Natural killer cell (primary cell): ENCODE data around the gene HOXA9. TPM values are rescaled to one million over a fixed set of nuclear protein-coding genes. Genes with fewer than 3 reads are reported as not detected.

Source experiments
- ATAC-seq, 3 donors: fragments of 150-1000 bp in 2 of 3; fragments of 200-7000 bp in 1 of 3; cut with Tn5 transposase; 1 replicate in 1 of 3; 2 replicates in 2 of 3; pipeline ENCODE4 v1.10.0; 2021; ENCODE audit warnings: mild to moderate bottlenecking in 2 of 3, moderate library complexity in 2 of 3
- DNase-seq, 2 donors: peaks; one replicate each; pipeline versions ENCODE4 v3.0.0 to v3.0.0-alpha.2; 2013 to 2021; ENCODE audit warnings: mixed read lengths in 1 of 2
- H3K27ac ChIP-seq: one replicate; pipeline ENCODE4 v1.5.1; 2013; ENCODE audit warnings: mild to moderate bottlenecking, low read length
- H3K27me3 ChIP-seq: one replicate; pipeline ENCODE4 v1.6.1; 2013; ENCODE audit warnings: low read length; ENCODE audit not compliant: control insufficient read depth, insufficient read depth
- H3K36me3 ChIP-seq: one replicate; pipeline ENCODE4 v1.6.1; 2013; ENCODE audit warnings: low read length; ENCODE audit not compliant: control insufficient read depth, insufficient read depth
- H3K4me1 ChIP-seq: one replicate; pipeline ENCODE4 v1.6.1; 2013; ENCODE audit warnings: low read length; ENCODE audit not compliant: control insufficient read depth, insufficient read depth
- H3K4me3 ChIP-seq: one replicate; pipeline ENCODE4 v1.5.1; 2013; ENCODE audit warnings: low read length
- H3K9me3 ChIP-seq: one replicate; pipeline ENCODE4 v1.6.1; 2013; ENCODE audit warnings: low read length; ENCODE audit not compliant: control insufficient read depth, insufficient read depth
- H3K27ac Mint-ChIP-seq, 2 donors: one replicate each; pipeline ENCODE4 v1.8.0; 2022; ENCODE audit warnings: mild to moderate bottlenecking in 2 of 2, mixed read lengths in 2 of 2, moderate library complexity in 1 of 2
- H3K27me3 Mint-ChIP-seq, 2 donors: one replicate each; pipeline ENCODE4 v1.8.0; 2022; ENCODE audit warnings: low read depth in 2 of 2, mixed read lengths in 2 of 2
- H3K36me3 Mint-ChIP-seq: one replicate; pipeline ENCODE4 v1.8.0; 2022; ENCODE audit warnings: mixed read lengths
- H3K4me1 Mint-ChIP-seq, 2 donors: one replicate each; pipeline ENCODE4 v1.8.0; 2022; ENCODE audit warnings: mixed read lengths in 2 of 2
- H3K4me3 Mint-ChIP-seq: one replicate; pipeline ENCODE4 v1.8.0; 2022; ENCODE audit warnings: mild to moderate bottlenecking, moderate library complexity, mixed read lengths
- H3K9me3 Mint-ChIP-seq, 2 donors: one replicate each; pipeline ENCODE4 v1.8.0; 2022; ENCODE audit warnings: mixed read lengths in 2 of 2
- WGBS: methylation state at CpG from one replicate; pipeline ENCODE4 v1.1.7; 2013; ENCODE audit warnings: missing lambda C conversion rate; ENCODE audit not compliant: insufficient coverage; 5-methylcytosine and 5-hydroxymethylcytosine counted together
- intact Hi-C: fragments of 100-400 bp; cut with micrococcal nuclease; formaldehyde crosslinking; loops from one replicate; pipeline ENCODE4 v1.14.2; 2022
- total RNA-seq, 4 donors: library from RNA; stranded (reverse); fragments of 120-200 nt in 1 of 4; gene quantifications; one replicate each; pipeline versions ENCODE4 v1.2.3 to v1.2.4, GENCODE V29; 2013 to 2022
- TF ChIP-seq, protein P1 (sequence below): fragments of 200-600 bp; IDR thresholded peaks from one replicate; pipeline ENCODE4 v1.8.0; 2022; ENCODE audit warnings: antibody characterized with exemption

The HOXA9 gene
- total RNA-seq, 3 donors from 2014 or later (not counting 1 experiment from before 2014, with no cell fraction given), result 0.39 to 4.6 (median 0.42) TPM

- Histone ChIP-seq H3K27ac (no peak overlapping the region), H3K4me1 (no peaks in the 10 kb centered on the region), H3K9me3 (no peaks in the 10 kb centered on the region), H3K4me3 (no peak overlapping the region), H3K36me3 (no peaks in the 10 kb centered on the region), H3K27me3 (no peaks in the 10 kb centered on the region)
- intact Hi-C loops, result no loop called here
- Mint-ChIP-seq H3K27ac (no peak overlapping the region), H3K27me3 (peaks cover 23 to 32% of the 10 kb centered on the region in 2 donors), H3K4me1 (no peaks in the 10 kb centered on the region), H3K36me3 (no peaks in the 10 kb centered on the region), H3K4me3 (peak overlapping the region; percentile 37), H3K9me3 (no peaks in the 10 kb centered on the region)
- no peak for DNase-seq
- TF ChIP-seq, protein P1, sequence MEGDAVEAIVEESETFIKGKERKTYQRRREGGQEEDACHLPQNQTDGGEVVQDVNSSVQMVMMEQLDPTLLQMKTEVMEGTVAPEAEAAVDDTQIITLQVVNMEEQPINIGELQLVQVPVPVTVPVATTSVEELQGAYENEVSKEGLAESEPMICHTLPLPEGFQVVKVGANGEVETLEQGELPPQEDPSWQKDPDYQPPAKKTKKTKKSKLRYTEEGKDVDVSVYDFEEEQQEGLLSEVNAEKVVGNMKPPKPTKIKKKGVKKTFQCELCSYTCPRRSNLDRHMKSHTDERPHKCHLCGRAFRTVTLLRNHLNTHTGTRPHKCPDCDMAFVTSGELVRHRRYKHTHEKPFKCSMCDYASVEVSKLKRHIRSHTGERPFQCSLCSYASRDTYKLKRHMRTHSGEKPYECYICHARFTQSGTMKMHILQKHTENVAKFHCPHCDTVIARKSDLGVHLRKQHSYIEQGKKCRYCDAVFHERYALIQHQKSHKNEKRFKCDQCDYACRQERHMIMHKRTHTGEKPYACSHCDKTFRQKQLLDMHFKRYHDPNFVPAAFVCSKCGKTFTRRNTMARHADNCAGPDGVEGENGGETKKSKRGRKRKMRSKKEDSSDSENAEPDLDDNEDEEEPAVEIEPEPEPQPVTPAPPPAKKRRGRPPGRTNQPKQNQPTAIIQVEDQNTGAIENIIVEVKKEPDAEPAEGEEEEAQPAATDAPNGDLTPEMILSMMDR, result no peak
- no peak for ATAC-seq
- 96% methylated on average over 28 of the region's 28 CpGs for WGBS
These were observed 36.3 kb downstream of the HOXA9 start for GRCh38 chr7:27128776-27129728.

- DNase-seq, result no peak
- Histone ChIP-seq H3K36me3 (no peaks in the 10 kb centered on the region), H3K9me3 (no peaks in the 10 kb centered on the region), H3K4me1 (no peaks in the 10 kb centered on the region), H3K27me3 (no peaks in the 10 kb centered on the region), H3K27ac (no peak overlapping the region), H3K4me3 (no peak overlapping the region)
- ATAC-seq, result no peak
- 88% methylated on average over 2 of the region's 2 CpGs for WGBS
- Mint-ChIP-seq H3K4me3 (no peak overlapping the region), H3K9me3 (no peaks in the 10 kb centered on the region), H3K27ac (no peak overlapping the region), H3K36me3 (no peaks in the 10 kb centered on the region), H3K27me3 (peaks cover 18 to 28% of the 10 kb centered on the region in 2 donors), H3K4me1 (no peaks in the 10 kb centered on the region)
- intact Hi-C loops, result no loop called here
- TF ChIP-seq, protein P1, result no peak
These were observed 37.3 kb downstream of the HOXA9 start for GRCh38 chr7:27128034-27128433.

- TF ChIP-seq, protein P1, result no peak
- no peak overlapping the region for H3K4me3 Mint-ChIP-seq
- no peaks in the 10 kb centered on the region for H3K9me3 ChIP-seq
- WGBS, result 96% methylated on average over 2 of the region's 3 CpGs
- no peak overlapping the region for H3K27ac Mint-ChIP-seq
- peaks cover 15 to 28% of the 10 kb centered on the region in 2 donors for H3K27me3 Mint-ChIP-seq
- no peaks in the 10 kb centered on the region for H3K9me3 Mint-ChIP-seq
- H3K36me3 ChIP-seq, result no peaks in the 10 kb centered on the region
- no peaks in the 10 kb centered on the region for H3K4me1 Mint-ChIP-seq
- no peaks in the 10 kb centered on the region for H3K27me3 ChIP-seq
- intact Hi-C loops, result no loop called here
- no peaks in the 10 kb centered on the region for H3K36me3 Mint-ChIP-seq
- no peak overlapping the region for H3K27ac ChIP-seq
- no peaks in the 10 kb centered on the region for H3K4me1 ChIP-seq
- ATAC-seq, result no peak
- no peak for DNase-seq
- H3K4me3 ChIP-seq, result no peak overlapping the region
These were observed 38.6 kb downstream of the HOXA9 start for GRCh38 chr7:27126596-27127327.
